HepG2 (cell line): ENCODE measurements around the gene PSG2. TPM values are rescaled to one million over a fixed set of nuclear protein-coding genes. Genes with fewer than 3 reads are reported as not detected.
A peak's percentile ranks its signal among the peaks of the same experiment; 100 is the strongest.
"Not testable (repeated sequence)": the region's sequence is repeated elsewhere in the genome, so short reads cannot be mapped to it uniquely, and the experiment has no call there.

Experiments used
- ATAC-seq: fragments of 200-7000 bp; cut with Tn5 transposase; 3 replicates; pipeline ENCODE4 v1.9.1; 2020; ENCODE audit warnings: mild to moderate bottlenecking, moderate library complexity
- BruUV-seq: library from RNA; stranded (reverse); fragments of 400-500 nt; replicated peaks from 2 replicates; lab custom pipeline; 2021; lab: Mats Ljungman, UMichigan
- CTCF ChIA-PET: fragments of 300-600 bp; formaldehyde crosslinking; extraction: SDS; loops from one replicate; lab custom pipeline; 2021; ENCODE audit warnings: low total read pairs, inconsistent platforms, low intra/inter-chr PET ratio; lab: Yijun Ruan, JAX
- POLR2A ChIA-PET: fragments of 350-600 bp; sonication (Branson Sonifier 250); formaldehyde crosslinking; loops from one replicate; lab custom pipeline; 2020; ENCODE audit warnings: antibody characterized with exemption, inconsistent platforms; lab: Yijun Ruan, JAX
- DNase-seq: peaks from one replicate; pipeline ENCODE4 v3.0.0-alpha.2; 2015; ENCODE audit warnings: low spot score
- FAIRE-seq: peaks from 3 replicates; lab custom pipeline; 2011; peaks lifted over from hg19 to GRCh38; lab: Jason Lieb, UNC
- H2AFZ ChIP-seq: one replicate; pipeline ENCODE4 v1.6.1; 2011; ENCODE audit warnings: low read length, inconsistent platforms
- H3K27ac ChIP-seq: fragments of 300-600 bp; 3 replicates; pipeline ENCODE4 v1.8.0; 2011; ENCODE audit warnings: mixed run types, mild to moderate bottlenecking, mixed read lengths, low read length, inconsistent platforms; ENCODE audit not compliant: insufficient read depth; ENCODE audit errors: extremely low read length
- H3K27me3 ChIP-seq, 2 experiments: fragments of 200-600 bp in 1 of 2; 2 replicates in 1 of 2; 3 replicates in 1 of 2; pipeline versions ENCODE4 v1.6.0 to v1.8.0; 2011; ENCODE audit warnings: low read length in 2 of 2, mild to moderate bottlenecking in 2 of 2, moderate library complexity in 2 of 2, inconsistent platforms in 1 of 2; ENCODE audit not compliant: insufficient read depth in 2 of 2, control insufficient read depth in 1 of 2
- H3K36me3 ChIP-seq, 2 experiments: fragments of 200-600 bp in 1 of 2; replicated peaks in 1 of 2; 2 replicates in 1 of 2; 3 replicates in 1 of 2; pipeline versions ENCODE4 v1.5.1 to v1.8.0; 2011; ENCODE audit warnings: low read length in 2 of 2, inconsistent platforms in 1 of 2; ENCODE audit not compliant: insufficient read depth in 2 of 2, control insufficient read depth in 1 of 2
- H3K4me1 ChIP-seq: 2 replicates; pipeline ENCODE4 v1.5.1; 2012; ENCODE audit warnings: low read length, inconsistent platforms; ENCODE audit not compliant: insufficient read depth
- H3K4me2 ChIP-seq: 2 replicates; pipeline ENCODE4 v1.6.0; 2011; ENCODE audit warnings: low read depth, low read length, inconsistent platforms
- H3K4me3 ChIP-seq, 3 experiments: fragments of 200-600 bp in 1 of 3; sonication (generic), shearing (Covaris generic) in 1 of 3; replicated peaks in 1 of 3; 2 replicates each; pipeline ENCODE4 v1.5.1; 2011 to 2016; ENCODE audit warnings: low read length in 3 of 3, inconsistent platforms in 2 of 3, low read depth in 2 of 3, mild to moderate bottlenecking in 2 of 3, control low read depth in 1 of 3, mixed read lengths in 1 of 3; ENCODE audit not compliant: insufficient read depth in 1 of 3
- H3K79me2 ChIP-seq: one replicate; pipeline ENCODE4 v1.6.1; 2011; ENCODE audit warnings: low read length, inconsistent platforms; ENCODE audit not compliant: insufficient read depth
- H3K9ac ChIP-seq: 2 replicates; pipeline ENCODE4 v1.6.0; 2011; ENCODE audit warnings: mild to moderate bottlenecking, low read depth, low read length, inconsistent platforms; ENCODE audit not compliant: insufficient read depth
- H3K9me3 ChIP-seq: 2 replicates; pipeline ENCODE4 v1.5.1; 2012; ENCODE audit warnings: mild to moderate bottlenecking, low read length
- H4K20me1 ChIP-seq: 2 replicates; pipeline ENCODE4 v1.6.0; 2011; ENCODE audit warnings: inconsistent platforms, mild to moderate bottlenecking, low read length, moderate library complexity; ENCODE audit not compliant: insufficient read depth
- KAT7 ChIP-seq: IDR thresholded peaks from 2 replicates; pipeline ENCODE4 v1.6.1; 2018; ENCODE audit warnings: borderline replicate concordance, missing compliant biosample characterization
- MXD4 ChIP-seq: IDR thresholded peaks from 2 replicates; pipeline ENCODE4 v1.6.1; 2016; ENCODE audit warnings: mild to moderate bottlenecking, missing biosample characterization, missing genetic modification reagents
- TAF1 ChIP-seq: sonication (generic); formaldehyde crosslinking; IDR thresholded peaks from 2 replicates; pipeline ENCODE4 v1.4.0; 2020; ENCODE audit warnings: missing genetic modification reagents
- ZBTB1 ChIP-seq: sonication (generic); formaldehyde crosslinking; IDR thresholded peaks from 2 replicates; pipeline ENCODE4 v1.4.0; 2020; ENCODE audit warnings: missing genetic modification reagents, borderline replicate concordance
- ZNF772 ChIP-seq: sonication (generic); formaldehyde crosslinking; IDR thresholded peaks from 2 replicates; pipeline ENCODE4 v1.5.0; 2020; ENCODE audit warnings: mild to moderate bottlenecking, missing genetic modification reagents
- ZNF878 ChIP-seq: sonication (generic); formaldehyde crosslinking; IDR thresholded peaks from 2 replicates; pipeline ENCODE4 v1.8.1; 2023; ENCODE audit warnings: mild to moderate bottlenecking, missing genetic modification reagents, moderate library complexity
- ZSCAN20 ChIP-seq: sonication (generic); formaldehyde crosslinking; IDR thresholded peaks from 2 replicates; pipeline ENCODE4 v1.4.0; 2020; ENCODE audit warnings: missing genetic modification reagents, mild to moderate bottlenecking, borderline replicate concordance
- WGBS: methylation state at CpG from one replicate; pipeline ENCODE4 v1.1.6; 2017; ENCODE audit warnings: low lambda C conversion rate; 5-methylcytosine and 5-hydroxymethylcytosine counted together
- in situ Hi-C: cut with HindIII; loops from 2 replicates; pipeline ENCODE4 v1.10.0; 2017; ENCODE audit warnings: low pct_unique_long_range_greater_than_20kb; ENCODE audit not compliant: extremely low pct_ligation_motif_present
- intact Hi-C: fragments of 100-400 bp; cut with micrococcal nuclease; formaldehyde crosslinking; loops from one replicate; pipeline ENCODE4 v1.10.0; 2022; ENCODE audit not compliant: unreplicated experiment
- polyA plus RNA-seq, 8 experiments: library from polyadenylated mRNA; depleted of rRNA in 3 of 8; stranded (reverse) in 7 of 8; unstranded in 1 of 8; fragments of >200 nt; fragmentation: Illumina TruSeq in 4 of 8; extraction: Trizol in 4 of 8; gene quantifications; 2 replicates each; pipeline versions ENCODE4 v1.2.1 to v1.2.3, GENCODE V29; 2011 to 2016; ENCODE audit warnings: low read depth in 4 of 8, missing spikeins in 1 of 8, mixed read lengths in 1 of 8; ENCODE audit not compliant: insufficient read depth in 1 of 8
- total RNA-seq, 5 experiments: library from RNA; depleted of rRNA; stranded (reverse); fragments of >200 nt; fragmentation: Illumina TruSeq; extraction: Trizol; gene quantifications; 2 replicates each; pipeline ENCODE4 v1.2.3, GENCODE V29; 2016; ENCODE audit warnings: low read depth in 1 of 5
- TF ChIP-seq, protein P1 (sequence below): sonication (generic); formaldehyde crosslinking; IDR thresholded peaks from 2 replicates; pipeline ENCODE4 v1.5.0; 2020; ENCODE audit warnings: mild to moderate bottlenecking, missing genetic modification reagents, moderate library complexity
- TF ChIP-seq, protein P2 (sequence below): sonication (generic); formaldehyde crosslinking; IDR thresholded peaks from 2 replicates; pipeline ENCODE4 v1.4.0; 2020; ENCODE audit warnings: missing genetic modification reagents
- TF ChIP-seq, protein P3 (sequence below): sonication (generic); formaldehyde crosslinking; IDR thresholded peaks from 2 replicates; pipeline ENCODE4 v1.4.0; 2020; ENCODE audit warnings: missing genetic modification reagents
- TF ChIP-seq, protein P4 (sequence below): sonication (generic); formaldehyde crosslinking; IDR thresholded peaks from 2 replicates; pipeline ENCODE4 v1.4.0; 2020; ENCODE audit warnings: missing genetic modification reagents, borderline replicate concordance
- TF ChIP-seq, protein P5 (sequence below): sonication (generic); formaldehyde crosslinking; IDR thresholded peaks from 2 replicates; pipeline ENCODE4 v1.8.0; 2023; ENCODE audit warnings: mild to moderate bottlenecking, missing genetic modification reagents

Gene PSG2
- total and polyA plus RNA-seq, 2 of the 13 experiments (the other 11 are each of a cell fraction or from before 2014, with no cell fraction given), result not detected

DNA sequence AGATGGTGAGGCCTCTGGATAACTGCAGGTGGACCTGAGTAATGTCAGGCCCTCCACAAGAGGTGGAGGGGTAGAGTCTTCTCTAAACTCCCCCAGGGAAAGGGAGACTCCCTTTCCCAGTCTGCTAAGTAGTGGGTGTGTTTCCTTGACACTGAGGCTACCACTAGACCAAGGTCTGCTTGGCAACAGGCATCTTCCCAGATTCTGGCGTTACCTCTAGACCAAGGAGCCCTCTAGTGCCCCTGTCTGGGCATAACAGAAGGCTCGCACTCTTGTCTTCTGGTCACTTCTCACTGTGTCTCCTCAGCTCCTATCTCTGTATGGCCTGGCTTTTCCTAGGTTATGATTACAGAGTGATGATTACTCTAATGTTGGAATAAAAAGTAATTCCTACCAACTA, 50.9 kb downstream of the PSG2 start:
- H3K79me2 ChIP-seq, H4K20me1 ChIP-seq, H3K9ac ChIP-seq, POLR2A ChIA-PET, H3K9me3 ChIP-seq, FAIRE-seq, ATAC-seq, H3K4me3 ChIP-seq, H2AFZ ChIP-seq, BruUV-seq, H3K4me1 ChIP-seq, H3K4me2 ChIP-seq, in situ Hi-C loops, DNase-seq, H3K27me3 ChIP-seq, intact Hi-C loops, H3K27ac ChIP-seq, H3K36me3 ChIP-seq, CTCF ChIA-PET: not testable (repeated sequence)
- 0% methylated on average over 2 of the region's 2 CpGs for WGBS
- TF ChIP-seq, protein P1, sequence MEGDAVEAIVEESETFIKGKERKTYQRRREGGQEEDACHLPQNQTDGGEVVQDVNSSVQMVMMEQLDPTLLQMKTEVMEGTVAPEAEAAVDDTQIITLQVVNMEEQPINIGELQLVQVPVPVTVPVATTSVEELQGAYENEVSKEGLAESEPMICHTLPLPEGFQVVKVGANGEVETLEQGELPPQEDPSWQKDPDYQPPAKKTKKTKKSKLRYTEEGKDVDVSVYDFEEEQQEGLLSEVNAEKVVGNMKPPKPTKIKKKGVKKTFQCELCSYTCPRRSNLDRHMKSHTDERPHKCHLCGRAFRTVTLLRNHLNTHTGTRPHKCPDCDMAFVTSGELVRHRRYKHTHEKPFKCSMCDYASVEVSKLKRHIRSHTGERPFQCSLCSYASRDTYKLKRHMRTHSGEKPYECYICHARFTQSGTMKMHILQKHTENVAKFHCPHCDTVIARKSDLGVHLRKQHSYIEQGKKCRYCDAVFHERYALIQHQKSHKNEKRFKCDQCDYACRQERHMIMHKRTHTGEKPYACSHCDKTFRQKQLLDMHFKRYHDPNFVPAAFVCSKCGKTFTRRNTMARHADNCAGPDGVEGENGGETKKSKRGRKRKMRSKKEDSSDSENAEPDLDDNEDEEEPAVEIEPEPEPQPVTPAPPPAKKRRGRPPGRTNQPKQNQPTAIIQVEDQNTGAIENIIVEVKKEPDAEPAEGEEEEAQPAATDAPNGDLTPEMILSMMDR, result peak; percentile 37

DNA sequence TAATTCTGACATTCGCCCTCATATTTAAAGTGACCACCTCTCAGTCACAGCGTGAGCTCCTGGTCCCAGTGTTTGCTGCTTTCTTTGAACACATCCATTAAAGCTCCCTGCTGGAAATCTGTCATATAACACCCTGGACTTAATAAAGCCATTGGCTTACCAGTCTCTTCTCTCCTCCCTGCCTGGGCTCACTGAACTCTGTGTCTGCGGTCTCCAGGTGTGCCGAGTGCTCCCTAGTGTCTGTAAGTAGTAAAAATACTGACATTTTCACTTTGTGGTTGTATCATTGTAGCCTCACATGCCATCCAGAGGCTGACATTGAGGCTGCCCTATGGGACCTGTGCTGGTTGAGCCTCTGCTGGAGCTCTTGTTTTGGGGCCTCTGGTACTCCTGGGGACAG, 53.6 kb downstream of the PSG2 start:
- Histone ChIP-seq H3K27me3 (no peaks in the 10 kb centered on the region), H3K79me2 (no peaks in the 10 kb centered on the region), H3K4me1 (no peaks in the 10 kb centered on the region), H3K36me3 (no peaks in the 10 kb centered on the region), H3K4me2 (no peak overlapping the region), H3K4me3 (no peak overlapping the region), H3K9ac (no peak overlapping the region), H3K27ac (no peak overlapping the region), H2AFZ (no peak overlapping the region), H4K20me1 (no peaks in the 10 kb centered on the region), H3K9me3 (no peaks in the 10 kb centered on the region)
- FAIRE-seq (no peak), ATAC-seq (no peak), DNase-seq (no peak)
- ChIA-PET POLR2A (no interaction called here), CTCF (no interaction called here)
- no TSS peak for BruUV-seq
- in situ Hi-C loops (no loop called here), intact Hi-C loops (no loop called here)
- WGBS, result 2% methylated on average over 4 of the region's 4 CpGs
- TF ChIP-seq KAT7 (CRISPR knock-in tag), result no peak
- TF ChIP-seq TAF1 (CRISPR knock-in tag), result no peak
- TF ChIP-seq, protein P2, sequence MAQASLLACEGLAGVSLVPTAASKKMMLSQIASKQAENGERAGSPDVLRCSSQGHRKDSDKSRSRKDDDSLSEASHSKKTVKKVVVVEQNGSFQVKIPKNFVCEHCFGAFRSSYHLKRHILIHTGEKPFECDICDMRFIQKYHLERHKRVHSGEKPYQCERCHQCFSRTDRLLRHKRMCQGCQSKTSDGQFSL, result no peak
- TF ChIP-seq MXD4 (CRISPR knock-in tag), result no peak
- TF ChIP-seq ZNF772, result no peak
- TF ChIP-seq ZBTB1 (CRISPR knock-in tag), result no peak
- TF ChIP-seq, protein P3, sequence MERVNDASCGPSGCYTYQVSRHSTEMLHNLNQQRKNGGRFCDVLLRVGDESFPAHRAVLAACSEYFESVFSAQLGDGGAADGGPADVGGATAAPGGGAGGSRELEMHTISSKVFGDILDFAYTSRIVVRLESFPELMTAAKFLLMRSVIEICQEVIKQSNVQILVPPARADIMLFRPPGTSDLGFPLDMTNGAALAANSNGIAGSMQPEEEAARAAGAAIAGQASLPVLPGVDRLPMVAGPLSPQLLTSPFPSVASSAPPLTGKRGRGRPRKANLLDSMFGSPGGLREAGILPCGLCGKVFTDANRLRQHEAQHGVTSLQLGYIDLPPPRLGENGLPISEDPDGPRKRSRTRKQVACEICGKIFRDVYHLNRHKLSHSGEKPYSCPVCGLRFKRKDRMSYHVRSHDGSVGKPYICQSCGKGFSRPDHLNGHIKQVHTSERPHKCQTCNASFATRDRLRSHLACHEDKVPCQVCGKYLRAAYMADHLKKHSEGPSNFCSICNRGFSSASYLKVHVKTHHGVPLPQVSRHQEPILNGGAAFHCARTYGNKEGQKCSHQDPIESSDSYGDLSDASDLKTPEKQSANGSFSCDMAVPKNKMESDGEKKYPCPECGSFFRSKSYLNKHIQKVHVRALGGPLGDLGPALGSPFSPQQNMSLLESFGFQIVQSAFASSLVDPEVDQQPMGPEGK (CRISPR knock-in tag), result no peak
- TF ChIP-seq, protein P4, sequence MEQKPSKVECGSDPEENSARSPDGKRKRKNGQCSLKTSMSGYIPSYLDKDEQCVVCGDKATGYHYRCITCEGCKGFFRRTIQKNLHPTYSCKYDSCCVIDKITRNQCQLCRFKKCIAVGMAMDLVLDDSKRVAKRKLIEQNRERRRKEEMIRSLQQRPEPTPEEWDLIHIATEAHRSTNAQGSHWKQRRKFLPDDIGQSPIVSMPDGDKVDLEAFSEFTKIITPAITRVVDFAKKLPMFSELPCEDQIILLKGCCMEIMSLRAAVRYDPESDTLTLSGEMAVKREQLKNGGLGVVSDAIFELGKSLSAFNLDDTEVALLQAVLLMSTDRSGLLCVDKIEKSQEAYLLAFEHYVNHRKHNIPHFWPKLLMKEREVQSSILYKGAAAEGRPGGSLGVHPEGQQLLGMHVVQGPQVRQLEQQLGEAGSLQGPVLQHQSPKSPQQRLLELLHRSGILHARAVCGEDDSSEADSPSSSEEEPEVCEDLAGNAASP (CRISPR knock-in tag), result no peak
- TF ChIP-seq, protein P5, sequence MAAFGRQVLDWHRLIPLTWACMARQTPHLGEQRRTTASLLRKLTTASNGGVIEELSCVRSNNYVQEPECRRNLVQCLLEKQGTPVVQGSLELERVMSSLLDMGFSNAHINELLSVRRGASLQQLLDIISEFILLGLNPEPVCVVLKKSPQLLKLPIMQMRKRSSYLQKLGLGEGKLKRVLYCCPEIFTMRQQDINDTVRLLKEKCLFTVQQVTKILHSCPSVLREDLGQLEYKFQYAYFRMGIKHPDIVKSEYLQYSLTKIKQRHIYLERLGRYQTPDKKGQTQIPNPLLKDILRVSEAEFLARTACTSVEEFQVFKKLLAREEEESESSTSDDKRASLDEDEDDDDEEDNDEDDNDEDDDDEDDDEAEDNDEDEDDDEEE (CRISPR knock-in tag), result no peak
- no peak for TF ChIP-seq ZSCAN20
- TF ChIP-seq ZNF878 (CRISPR knock-in tag), result no peak
